Astrocyte (in vitro differentiated cells and primary cell): ENCODE data around the gene NCCRP1.

ENCODE experiments used
- CTCF ChIP-seq: IDR thresholded peaks from 2 replicates; pipeline ENCODE4 v1.5.1; 2011; ENCODE audit warnings: low read depth, mild to moderate bottlenecking, inconsistent platforms, low read length, moderate library complexity; ENCODE audit not compliant: insufficient read depth
- EZH2 ChIP-seq: IDR thresholded peaks from 2 replicates; pipeline ENCODE4 v1.6.1; 2012; ENCODE audit warnings: mild to moderate bottlenecking, low read length, inconsistent platforms; ENCODE audit not compliant: insufficient read depth

GRCh38 chr19:39177736-39178135 lies 19.0 kb upstream of the NCCRP1 start:
- TF ChIP-seq CTCF, result no peak
- no peak for TF ChIP-seq EZH2
